Measurements from ENCODE around the gene SCO1. TPM values are rescaled to one million over a fixed set of nuclear protein-coding genes. Genes with fewer than 3 reads are reported as not detected.

Gene SCO1
- total RNA-seq, 1 donor: 18.8 TPM

DNA sequence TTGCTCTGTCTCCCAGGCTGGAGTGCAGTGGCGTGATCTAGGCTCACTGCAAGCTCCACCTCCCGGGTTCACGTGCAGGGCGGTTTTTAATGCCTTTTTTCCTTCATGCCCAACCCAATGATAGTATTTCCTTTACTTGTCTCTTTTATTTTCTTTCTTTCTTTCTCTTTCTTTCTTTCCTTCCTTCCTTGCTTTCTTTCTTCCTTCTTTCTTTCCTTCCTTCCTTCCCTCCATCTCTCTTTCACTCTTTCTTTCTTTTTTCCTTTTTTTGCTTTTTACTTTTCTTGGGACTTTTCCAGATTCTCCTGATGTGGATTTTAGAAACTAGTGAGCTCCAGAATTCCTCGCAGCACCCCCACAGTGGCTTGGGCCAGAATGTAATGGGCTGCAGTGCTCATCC, 43.3 kb downstream of the SCO1 start:
- H3K27ac ChIP-seq (ENCODE audit: low read depth, low read length): no peak overlapping the region
- H3K4me2 ChIP-seq (ENCODE audit: insufficient read depth, low read length): no peak overlapping the region
- H3K27me3 ChIP-seq (ENCODE audit: insufficient read depth, low read length): no peaks in the 10 kb centered on the region
- no peaks in the 10 kb centered on the region for H4K20me1 ChIP-seq (ENCODE audit: insufficient read depth, low read length)
- H3K9me3 ChIP-seq (ENCODE audit: low read depth, low read length): no peaks in the 10 kb centered on the region
- no peaks in the 10 kb centered on the region for H3K4me1 ChIP-seq (ENCODE audit: insufficient read depth, low read length)
- no peak overlapping the region for H3K4me3 ChIP-seq (ENCODE audit: insufficient read depth, low read length)
- H3K79me2 ChIP-seq (ENCODE audit: insufficient read depth, low read length): no peaks in the 10 kb centered on the region
- no peaks in the 10 kb centered on the region for H3K36me3 ChIP-seq (ENCODE audit: insufficient read depth, low read length)
- no peak overlapping the region for H2AFZ ChIP-seq (ENCODE audit: low read length)
- TF ChIP-seq, protein P1, sequence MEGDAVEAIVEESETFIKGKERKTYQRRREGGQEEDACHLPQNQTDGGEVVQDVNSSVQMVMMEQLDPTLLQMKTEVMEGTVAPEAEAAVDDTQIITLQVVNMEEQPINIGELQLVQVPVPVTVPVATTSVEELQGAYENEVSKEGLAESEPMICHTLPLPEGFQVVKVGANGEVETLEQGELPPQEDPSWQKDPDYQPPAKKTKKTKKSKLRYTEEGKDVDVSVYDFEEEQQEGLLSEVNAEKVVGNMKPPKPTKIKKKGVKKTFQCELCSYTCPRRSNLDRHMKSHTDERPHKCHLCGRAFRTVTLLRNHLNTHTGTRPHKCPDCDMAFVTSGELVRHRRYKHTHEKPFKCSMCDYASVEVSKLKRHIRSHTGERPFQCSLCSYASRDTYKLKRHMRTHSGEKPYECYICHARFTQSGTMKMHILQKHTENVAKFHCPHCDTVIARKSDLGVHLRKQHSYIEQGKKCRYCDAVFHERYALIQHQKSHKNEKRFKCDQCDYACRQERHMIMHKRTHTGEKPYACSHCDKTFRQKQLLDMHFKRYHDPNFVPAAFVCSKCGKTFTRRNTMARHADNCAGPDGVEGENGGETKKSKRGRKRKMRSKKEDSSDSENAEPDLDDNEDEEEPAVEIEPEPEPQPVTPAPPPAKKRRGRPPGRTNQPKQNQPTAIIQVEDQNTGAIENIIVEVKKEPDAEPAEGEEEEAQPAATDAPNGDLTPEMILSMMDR (IDR thresholded peaks at IDR 0.05; ENCODE audit: extremely low read depth, low read depth, low read length): no peak
- no peak for DNase-seq (ENCODE audit: insufficient read length, low spot score, missing footprints)

DNA sequence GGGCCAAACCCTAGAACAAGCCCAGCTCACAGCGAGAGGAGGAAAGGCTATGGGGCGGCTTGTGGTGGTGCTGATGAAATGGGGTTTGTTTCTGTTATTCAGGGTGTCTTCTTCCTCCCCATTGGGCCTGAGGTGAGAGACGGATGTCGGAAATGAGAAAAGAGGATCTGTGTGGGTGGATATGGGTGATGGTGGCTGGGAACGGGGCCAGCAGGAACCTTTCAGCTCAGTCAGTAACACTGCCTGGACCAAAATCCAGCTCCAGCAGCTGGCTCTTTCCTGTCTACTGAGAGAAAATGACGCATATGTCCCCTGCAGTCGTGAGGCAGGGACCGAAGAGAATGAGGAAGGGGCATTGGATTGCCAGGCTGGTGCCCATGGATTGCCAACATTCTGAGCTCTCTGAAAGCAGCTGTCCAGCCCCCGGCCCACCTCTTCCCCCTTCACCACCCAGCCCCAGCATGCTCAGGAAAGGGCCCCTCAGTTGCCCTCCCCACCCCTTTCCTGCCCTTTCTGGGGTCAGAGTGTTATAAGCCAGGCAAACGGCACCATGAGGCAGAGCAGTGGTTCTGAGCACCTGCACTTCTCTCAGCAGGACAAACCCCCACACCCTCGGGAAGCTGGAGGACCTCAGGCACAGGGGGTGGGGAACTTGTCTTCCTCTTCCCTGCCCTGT, 44.2 kb downstream of the SCO1 start:
- no peak overlapping the region for H3K27ac ChIP-seq (ENCODE audit: low read depth, low read length)
- no peaks in the 10 kb centered on the region for H3K4me1 ChIP-seq (ENCODE audit: insufficient read depth, low read length)
- H3K4me2 ChIP-seq (ENCODE audit: insufficient read depth, low read length): no peak overlapping the region
- no peaks in the 10 kb centered on the region for H3K36me3 ChIP-seq (ENCODE audit: insufficient read depth, low read length)
- TF ChIP-seq, protein P1 (IDR thresholded peaks at IDR 0.05; ENCODE audit: extremely low read depth, low read depth, low read length): no peak
- no peak overlapping the region for H3K4me3 ChIP-seq (ENCODE audit: insufficient read depth, low read length)
- H4K20me1 ChIP-seq (ENCODE audit: insufficient read depth, low read length): no peaks in the 10 kb centered on the region
- H3K79me2 ChIP-seq (ENCODE audit: insufficient read depth, low read length): no peaks in the 10 kb centered on the region
- no peak overlapping the region for H2AFZ ChIP-seq (ENCODE audit: low read length)
- no peaks in the 10 kb centered on the region for H3K9me3 ChIP-seq (ENCODE audit: low read depth, low read length)
- H3K27me3 ChIP-seq (ENCODE audit: insufficient read depth, low read length): no peaks in the 10 kb centered on the region
- no peak for DNase-seq (ENCODE audit: insufficient read length, low spot score, missing footprints)

DNA sequence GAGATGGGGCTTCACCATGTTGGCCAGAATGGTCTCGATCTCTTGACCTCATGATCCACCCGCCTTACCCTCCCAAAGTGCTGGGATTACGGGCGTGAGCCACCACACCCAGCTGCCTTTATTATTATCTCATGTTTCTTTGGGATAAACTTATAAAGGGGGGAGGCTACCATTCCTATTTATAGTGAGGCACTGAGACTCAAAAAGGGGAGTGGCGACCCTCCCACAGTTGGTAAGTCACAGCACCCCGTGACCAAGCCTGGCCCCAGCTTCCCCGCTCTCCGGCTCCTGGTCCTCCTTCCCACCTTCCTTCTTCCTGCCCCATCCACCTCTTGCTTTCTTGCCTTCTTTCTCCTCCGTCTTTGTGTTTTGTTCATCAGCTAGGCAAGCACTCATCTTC, 45.4 kb downstream of the SCO1 start:
- H3K4me3 ChIP-seq (ENCODE audit: insufficient read depth, low read length): no peak overlapping the region
- DNase-seq (ENCODE audit: insufficient read length, low spot score, missing footprints): no peak
- no peak overlapping the region for H3K4me2 ChIP-seq (ENCODE audit: insufficient read depth, low read length)
- no peaks in the 10 kb centered on the region for H3K27me3 ChIP-seq (ENCODE audit: insufficient read depth, low read length)
- TF ChIP-seq, protein P1 (IDR thresholded peaks at IDR 0.05; ENCODE audit: extremely low read depth, low read depth, low read length): no peak
- H3K79me2 ChIP-seq (ENCODE audit: insufficient read depth, low read length): no peaks in the 10 kb centered on the region
- no peaks in the 10 kb centered on the region for H3K9me3 ChIP-seq (ENCODE audit: low read depth, low read length)
- no peaks in the 10 kb centered on the region for H4K20me1 ChIP-seq (ENCODE audit: insufficient read depth, low read length)
- no peak overlapping the region for H3K27ac ChIP-seq (ENCODE audit: low read depth, low read length)
- no peak overlapping the region for H2AFZ ChIP-seq (ENCODE audit: low read length)
- H3K4me1 ChIP-seq (ENCODE audit: insufficient read depth, low read length): no peaks in the 10 kb centered on the region
- no peaks in the 10 kb centered on the region for H3K36me3 ChIP-seq (ENCODE audit: insufficient read depth, low read length)

DNA sequence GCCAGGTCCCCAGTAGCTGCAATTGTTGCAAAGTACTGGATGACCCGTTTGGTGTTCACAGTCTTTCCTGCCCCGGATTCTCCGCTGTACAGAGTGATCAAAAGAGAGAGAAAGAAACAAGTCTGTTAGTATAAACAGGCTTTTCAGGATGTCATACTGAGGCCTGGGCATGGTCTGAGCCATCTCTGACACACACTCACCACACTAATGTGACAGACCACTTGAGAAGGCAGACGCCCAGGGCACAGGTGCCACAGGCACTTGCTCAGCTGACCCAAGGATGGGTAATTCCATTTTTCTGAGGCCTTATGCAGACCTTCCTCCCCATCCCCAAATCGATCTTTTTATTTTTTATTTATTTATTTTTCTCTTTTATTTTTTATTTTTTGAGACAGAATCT, 47.7 kb downstream of the SCO1 start:
- Histone ChIP-seq H3K27ac (ENCODE audit: low read depth, low read length) (no peak overlapping the region), H3K4me2 (ENCODE audit: insufficient read depth, low read length) (no peak overlapping the region), H2AFZ (ENCODE audit: low read length) (no peak overlapping the region), H4K20me1 (ENCODE audit: insufficient read depth, low read length) (no peaks in the 10 kb centered on the region), H3K36me3 (ENCODE audit: insufficient read depth, low read length) (peaks cover 3% of the 10 kb centered on the region), H3K79me2 (ENCODE audit: insufficient read depth, low read length) (no peaks in the 10 kb centered on the region), H3K27me3 (ENCODE audit: insufficient read depth, low read length) (no peaks in the 10 kb centered on the region), H3K9me3 (ENCODE audit: low read depth, low read length) (no peaks in the 10 kb centered on the region), H3K4me1 (ENCODE audit: insufficient read depth, low read length) (no peaks in the 10 kb centered on the region), H3K4me3 (ENCODE audit: insufficient read depth, low read length) (no peak overlapping the region)
- TF ChIP-seq, protein P1 (IDR thresholded peaks at IDR 0.05; ENCODE audit: extremely low read depth, low read depth, low read length): no peak
- DNase-seq (ENCODE audit: insufficient read length, low spot score, missing footprints): no peak

All from osteoblast (primary cell).